GM19240 (cell line): Measurements from ENCODE around the gene C8A.

Experiments used
- DNase-seq: peaks from one replicate; pipeline ENCODE4 v3.0.0; 2011; ENCODE audit warnings: low spot score; ENCODE audit not compliant: insufficient read length

The C8A gene

DNA sequence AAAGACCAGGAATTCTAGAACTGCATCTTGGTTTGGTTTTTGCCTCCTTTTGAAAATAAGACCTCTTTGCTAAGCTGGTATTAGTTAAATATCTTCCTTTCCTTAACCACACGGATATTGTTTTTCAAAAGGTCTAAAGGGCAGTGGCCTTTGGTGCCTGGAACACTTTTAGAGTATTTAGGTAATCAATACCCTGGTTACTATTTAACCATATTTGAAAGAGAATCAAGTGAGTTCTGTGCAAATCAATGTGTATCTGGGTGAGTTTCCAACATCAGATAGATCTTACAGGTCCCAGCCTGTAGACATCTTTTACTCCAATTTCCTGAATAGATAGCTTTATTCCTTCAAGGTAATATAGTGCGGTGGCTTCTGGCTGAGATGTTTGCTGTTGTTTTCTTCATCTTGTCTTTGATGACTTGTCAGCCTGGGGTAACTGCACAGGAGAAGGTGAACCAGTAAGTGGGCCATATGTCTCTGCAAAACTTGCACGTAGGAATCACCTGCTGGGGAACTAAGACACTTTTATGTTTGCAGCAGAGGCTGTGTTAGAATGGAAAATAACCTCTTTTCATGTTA, at the start of gene C8A:
C8A (plus strand) TSS at position 277 of the 579 bp plus-strand sequence; CDS start at position 382, 105 bp downstream.
- DNase-seq, result no peak

DNA sequence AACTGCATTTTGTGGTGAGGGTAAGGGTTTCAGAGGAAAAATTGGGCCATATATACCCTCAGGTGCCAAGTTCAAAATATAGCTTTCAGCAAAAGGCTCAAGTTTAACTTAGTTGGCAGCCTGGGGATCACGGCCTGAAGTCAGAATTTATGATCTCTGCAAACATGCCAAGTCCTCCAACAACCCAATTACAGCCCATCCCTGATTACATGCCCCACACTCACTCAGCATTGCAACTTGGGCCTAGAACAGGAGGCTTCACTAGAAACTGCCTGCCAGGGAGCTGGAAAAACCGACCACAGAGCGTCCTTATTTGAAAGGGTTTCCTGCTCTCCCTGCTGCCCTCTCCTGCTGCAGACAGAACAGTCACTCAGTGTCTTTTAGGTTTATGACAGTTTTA, 47.8 kb upstream of the C8A start:
- no peak for DNase-seq

DNA sequence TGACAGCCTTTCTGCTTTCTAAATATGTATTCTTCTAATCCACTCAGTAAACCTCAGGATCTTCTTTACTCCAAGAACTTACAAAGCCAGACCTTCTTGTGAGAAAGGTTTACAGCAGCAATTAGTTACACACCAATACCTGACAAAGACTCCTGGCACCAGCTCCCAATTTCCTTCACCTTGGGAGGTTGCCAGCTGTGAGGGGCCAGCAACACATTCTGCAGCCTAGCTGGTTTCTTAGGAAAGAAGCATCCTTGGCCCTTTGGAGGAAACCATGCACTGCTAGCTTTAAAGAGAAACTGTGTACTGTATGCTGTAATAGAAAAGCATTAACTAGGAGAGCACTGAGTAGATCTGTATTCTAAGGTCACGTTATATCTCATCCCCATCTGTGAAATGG, 46.2 kb upstream of the C8A start:
- DNase-seq, result no peak

DNA sequence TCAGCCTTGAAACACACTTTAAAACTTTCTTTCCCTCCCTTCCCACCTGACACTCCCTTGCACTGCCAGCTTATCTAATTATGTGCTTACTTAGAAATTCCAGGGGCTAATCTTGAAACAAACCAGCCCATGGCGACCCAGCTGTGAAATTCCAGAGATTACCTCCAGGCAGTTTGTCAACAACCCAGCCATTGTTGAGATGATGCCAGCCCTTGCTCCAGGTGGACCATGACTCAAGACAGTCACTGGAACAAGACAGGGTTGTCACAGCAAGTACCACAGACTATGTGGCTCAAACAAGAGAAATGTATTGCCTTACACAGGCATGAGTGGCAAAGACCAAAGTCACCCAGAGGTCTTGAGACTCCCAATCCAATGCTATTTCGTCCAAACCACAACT, 43.3 kb upstream of the C8A start:
- DNase-seq, result no peak

DNA sequence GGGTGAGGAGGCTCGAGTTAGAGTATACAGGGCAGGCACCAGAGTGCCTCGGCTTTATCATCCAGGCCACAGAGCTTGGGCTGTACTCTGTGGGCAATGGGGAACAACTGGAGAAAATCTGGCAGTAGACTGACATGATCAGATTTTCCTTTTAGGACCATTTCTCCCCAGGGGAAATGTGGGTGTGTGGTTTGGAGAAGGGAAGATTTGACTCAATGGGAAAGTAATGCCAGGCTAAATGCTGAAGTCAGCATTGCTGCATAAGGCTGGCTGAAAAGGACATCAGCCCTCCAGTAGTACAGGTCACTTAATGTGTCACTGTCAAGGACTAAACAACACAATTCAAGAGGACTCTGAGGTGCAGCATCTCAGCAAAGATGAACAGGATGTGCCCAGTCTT, 40.4 kb upstream of the C8A start:
- no peak for DNase-seq

DNA sequence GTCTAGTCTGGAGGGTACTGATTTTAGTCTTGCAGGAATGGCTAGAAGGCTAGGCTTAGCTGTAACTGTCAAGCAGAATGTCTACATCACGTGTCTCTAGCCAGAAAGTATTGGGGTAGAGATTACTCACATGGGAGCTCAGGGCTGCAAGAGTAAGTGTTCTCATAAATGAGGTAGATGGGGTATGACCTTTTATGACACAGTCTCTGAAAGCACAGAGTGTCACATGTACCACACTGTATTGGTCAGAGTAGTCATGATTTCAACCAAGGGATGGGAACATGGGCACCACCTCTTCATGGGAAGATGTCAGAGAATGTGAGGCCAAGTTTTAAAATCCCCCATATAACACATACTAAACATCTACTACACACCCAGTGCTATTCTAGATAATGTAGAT, 38.3 kb upstream of the C8A start:
- DNase-seq, result no peak

DNA sequence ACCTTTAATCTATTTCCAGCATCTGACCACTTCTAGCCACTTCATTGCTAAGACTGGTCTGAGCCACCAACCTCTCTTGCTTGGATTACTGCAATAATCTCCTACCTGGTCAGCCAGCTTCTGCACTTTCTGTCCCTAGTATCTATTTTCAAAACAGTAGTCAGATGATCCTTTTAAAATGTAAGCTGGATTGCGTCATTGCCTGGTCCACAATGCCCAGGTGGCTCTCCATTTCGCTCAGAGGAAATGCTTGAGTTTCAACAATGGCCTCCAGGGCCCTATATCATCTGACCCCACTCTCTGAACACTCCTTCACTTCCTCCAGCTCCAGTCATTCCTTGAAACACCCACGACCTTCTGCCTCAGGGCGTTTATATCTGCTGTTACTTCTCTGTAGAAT, 37.7 kb upstream of the C8A start:
- DNase-seq, result no peak

DNA sequence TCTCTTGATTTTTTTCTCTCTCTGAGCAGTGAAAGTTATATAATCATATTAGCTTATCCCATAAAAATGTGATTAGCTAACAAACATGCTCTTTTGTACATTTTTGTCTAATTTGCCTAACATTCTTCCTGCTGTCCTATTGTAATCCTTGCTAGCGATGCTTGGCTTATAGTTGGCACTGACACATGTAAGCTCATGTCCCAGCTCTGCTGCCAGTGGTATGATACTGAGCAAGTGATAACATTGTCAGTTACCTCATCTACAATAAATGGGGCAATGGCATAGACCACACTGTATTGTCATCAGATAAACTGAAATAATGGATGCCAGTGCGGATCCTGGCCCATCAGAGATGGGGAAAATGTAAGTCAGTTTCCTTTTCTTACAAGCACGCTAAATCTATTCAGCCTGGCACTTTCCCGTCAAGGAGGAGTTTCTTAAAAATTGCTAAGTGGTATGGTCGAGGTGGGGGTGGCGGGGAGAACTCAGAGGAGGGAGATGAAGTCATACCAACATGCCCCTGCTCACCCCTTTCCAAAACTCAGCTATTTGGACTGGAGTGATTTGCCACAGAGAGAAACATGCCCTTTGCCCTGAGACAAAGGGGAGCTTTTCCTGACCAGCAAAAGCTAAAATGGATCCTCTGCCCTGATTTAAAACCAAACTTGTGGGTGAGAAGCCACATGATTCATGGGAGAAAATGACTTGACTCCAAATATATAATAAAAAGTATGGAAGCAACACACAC, 36.7 kb upstream of the C8A start:
- no peak for DNase-seq

DNA sequence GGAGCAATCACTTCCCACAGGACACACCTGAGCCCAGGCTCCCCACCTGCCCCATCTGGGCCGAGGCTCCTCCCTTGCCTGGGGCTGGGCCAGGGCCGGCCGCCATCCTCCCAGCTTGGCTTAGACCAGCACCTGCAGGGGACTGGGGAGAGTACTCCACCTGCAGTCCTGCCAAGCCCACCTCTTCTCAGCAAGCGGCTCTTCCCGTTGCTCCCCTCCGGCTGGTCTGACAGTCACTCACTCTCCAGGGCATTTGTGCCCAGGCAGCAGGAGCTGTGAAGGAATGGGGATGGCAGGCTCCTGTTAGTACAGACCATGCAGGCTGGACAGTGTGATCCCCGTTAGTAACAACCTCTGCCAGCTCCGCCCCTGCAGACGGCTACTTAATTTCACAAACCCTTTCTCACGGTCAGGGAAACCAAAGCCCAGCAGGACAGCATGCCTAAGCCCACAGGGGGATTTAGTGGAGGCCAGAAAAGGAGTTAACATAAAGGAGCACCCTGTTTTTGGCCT, 35.2 kb upstream of the C8A start, which contains the start of gene FYB2:
FYB2 (minus strand) TSS at position 18 of the 513 bp plus-strand sequence. CDS start 114 bp downstream, outside the sequence.
- no peak for DNase-seq

DNA sequence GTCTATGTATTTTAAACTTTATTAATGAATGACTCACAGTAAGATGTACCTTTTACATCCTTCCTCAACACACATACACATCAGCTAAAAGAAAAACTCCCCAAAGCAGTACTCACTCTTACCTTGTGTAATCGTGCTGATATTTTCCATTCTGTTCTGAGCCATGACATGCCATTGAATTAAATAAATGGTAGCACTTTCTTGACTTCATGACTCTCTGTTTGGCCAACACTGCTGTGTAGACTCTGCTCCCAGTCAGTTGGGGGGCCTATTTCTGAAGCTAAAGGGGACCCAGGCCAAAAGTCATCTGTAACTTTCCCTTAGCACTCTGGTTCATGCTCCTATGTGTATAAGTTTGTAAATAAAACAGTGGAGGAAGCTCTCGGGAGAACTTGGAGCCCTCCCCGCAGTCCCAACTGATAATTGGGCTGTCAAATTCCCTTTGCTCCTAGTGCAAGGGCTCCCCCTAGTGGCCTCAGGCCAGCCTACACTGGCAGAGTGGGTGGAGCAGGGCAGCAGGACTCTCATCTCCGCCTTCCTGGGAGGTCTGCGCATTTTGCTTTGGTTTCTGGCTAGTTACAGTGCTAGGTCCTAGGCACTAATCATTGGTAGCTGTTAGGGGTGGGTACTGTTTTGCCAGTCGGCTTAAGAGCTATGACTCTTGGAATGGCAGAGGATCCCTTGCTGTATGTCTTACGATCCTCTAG, 33.7 kb upstream of the C8A start:
- DNase-seq, result peak; percentile 57

DNA sequence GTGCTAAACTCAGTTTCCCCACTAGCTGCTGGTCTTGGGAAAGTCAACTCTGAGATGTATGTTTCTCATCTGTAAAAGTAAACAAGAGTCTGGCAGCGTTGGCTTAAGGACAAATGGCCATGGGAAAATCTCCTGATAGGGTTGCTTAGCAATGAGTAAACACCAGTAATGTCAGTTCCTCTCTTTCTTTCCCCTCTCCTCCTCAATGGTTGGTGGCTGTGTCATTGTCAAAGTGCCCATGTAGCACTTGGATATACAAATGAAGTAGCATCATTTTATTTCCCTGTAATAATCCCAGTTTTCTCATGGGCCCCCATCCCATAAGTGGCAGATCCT, 33.2 kb upstream of the C8A start:
- no peak for DNase-seq

DNA sequence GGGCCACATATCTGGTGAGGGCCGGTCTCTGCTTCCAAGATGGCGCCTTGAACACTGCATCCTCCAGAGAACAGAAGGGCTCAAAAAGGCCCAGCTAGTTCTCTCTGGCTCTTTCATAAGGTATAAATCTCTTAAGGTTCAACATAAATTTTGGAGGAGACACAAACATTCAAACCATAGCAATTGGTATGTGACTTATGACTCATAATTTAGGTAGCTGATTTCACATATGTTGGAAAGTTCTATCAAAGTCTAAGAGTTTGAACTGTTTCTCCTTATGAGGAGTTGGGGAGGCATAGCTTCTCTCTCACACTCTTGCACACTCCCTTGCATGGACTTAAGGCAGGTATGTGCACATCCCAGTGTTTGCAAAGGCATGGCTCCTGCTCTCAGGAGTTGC, 30.3 kb upstream of the C8A start:
- no peak for DNase-seq

DNA sequence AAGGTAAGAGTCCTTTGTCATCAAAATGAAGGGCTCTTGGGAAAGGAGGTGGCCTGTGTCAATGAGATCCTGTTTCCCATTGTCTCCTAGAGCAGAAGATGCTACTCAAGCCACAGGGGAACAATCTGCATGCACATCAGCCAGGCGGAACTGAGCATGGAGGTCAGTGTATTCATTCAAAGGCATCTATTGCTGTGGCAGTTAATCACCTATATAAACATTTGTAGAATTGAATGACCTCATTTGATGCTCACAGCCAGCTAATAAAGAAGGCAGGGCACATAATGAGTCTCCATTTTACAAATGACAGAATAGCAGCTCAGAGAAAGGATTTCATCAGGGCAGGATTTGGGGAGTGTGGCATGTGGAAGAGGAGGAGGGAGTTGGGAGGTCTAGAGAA, 29.7 kb upstream of the C8A start:
- no peak for DNase-seq

DNA sequence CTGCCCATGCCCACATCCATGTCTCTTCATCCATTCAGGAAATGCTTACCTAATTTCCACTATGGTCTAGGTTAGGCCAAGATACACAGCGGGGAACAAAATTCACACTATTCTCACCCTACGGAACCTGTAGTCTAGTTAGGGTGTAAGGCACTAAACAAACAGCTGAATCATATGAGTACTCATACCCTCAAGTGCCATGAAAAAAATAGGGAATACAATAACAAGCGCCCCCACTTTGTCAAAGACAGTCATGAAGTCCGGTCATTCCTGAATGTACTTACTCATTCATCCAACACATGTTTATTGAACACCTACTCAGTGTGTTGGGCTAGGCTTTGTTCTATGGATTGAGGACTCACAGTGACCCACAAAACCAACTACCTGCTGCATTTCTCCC, 29.2 kb upstream of the C8A start:
- no peak for DNase-seq

DNA sequence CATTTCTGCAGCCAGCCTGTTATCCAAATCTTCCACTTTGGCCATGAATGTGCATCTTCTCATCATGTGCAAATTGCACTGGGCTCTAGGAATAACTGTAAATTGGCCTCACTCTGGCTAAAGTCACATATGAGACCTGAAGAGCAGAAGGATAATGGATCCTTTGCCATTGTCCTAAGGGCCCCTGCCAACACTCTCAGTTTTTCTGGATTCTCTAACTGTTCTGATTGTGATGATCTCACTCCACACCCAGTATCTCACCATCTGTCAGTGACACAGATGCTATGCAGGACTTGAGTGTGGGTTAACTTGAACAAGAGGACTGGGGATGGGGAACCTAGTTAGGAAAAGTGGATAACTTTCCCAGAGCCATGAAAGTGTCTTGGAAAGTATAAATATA, 26.9 kb upstream of the C8A start:
- DNase-seq, result no peak

DNA sequence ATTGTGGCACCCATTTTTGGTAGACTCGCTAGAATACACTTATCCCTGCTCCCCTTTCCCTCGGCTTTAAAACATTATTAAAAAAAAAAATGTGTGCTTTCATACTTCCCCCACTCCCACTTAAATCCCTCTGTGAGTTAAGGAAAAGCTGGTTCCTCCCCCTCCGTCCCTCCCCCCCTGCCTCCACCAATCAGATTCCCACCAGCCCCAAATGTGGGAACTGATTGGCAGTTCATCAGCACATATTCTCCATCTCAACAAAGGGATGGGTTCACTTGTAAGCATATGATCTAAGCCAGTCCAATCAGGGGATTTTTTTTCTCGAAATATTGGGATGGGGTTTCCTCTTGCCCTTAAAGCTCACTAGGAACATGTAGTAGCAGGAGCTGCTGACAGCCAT, 24.5 kb upstream of the C8A start:
- no peak for DNase-seq

DNA sequence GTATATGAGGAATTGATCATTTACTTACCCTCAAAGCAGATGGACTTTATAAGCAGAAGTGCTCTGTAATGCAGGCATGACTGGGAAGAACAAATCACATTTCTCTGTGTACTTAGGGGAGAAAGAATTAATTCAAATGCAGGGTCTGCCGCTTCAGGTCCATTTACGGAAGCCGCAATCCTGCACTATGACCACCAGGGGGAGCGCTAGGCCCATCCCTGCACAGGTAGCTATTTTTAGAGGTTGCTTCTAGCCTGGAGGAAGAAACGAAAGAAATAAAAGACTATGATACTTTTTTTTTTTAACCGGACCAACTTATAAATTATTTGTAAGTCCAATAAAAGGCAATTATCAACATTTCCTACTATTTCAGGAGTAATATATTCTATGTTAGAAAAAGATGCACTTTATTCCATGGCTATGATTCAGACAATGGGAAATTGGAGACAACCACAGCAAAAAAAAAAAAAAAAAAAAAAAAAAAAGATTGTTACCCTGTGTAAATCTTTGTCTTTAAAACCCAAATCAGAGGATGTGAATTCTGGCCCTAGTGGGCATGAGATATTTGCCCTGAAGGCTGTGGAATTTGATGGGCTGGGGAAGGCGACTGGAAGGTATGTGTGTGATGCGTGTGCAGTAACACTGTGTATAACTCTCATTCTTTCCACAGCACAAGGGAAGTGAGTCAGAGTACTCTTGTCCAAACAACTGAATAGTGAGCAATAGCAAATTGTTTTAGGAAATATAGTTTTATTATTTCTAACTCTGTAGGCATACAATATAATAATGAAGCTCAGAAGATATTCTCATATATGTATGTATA, 22.5 kb upstream of the C8A start:
- peak; percentile 10 for DNase-seq

DNA sequence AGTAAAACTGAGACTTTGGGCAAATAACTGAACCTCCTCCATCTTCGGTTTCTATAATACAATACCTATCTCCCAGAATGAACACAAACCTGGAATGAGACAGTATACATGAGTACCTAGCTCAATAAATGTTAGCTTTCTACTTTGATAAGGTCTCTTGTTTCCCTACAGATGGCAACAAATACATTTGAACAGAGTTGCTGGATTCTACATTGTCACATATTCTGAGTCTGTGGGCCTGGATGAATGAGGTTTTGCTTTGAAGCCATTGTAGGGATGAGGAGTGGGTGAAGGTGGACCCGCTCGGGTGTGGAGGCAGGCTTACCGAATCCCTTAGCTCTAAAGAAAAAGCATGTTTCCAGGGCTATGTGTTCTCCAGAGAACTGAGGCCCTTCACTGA, 21.5 kb upstream of the C8A start:
- DNase-seq, result no peak

DNA sequence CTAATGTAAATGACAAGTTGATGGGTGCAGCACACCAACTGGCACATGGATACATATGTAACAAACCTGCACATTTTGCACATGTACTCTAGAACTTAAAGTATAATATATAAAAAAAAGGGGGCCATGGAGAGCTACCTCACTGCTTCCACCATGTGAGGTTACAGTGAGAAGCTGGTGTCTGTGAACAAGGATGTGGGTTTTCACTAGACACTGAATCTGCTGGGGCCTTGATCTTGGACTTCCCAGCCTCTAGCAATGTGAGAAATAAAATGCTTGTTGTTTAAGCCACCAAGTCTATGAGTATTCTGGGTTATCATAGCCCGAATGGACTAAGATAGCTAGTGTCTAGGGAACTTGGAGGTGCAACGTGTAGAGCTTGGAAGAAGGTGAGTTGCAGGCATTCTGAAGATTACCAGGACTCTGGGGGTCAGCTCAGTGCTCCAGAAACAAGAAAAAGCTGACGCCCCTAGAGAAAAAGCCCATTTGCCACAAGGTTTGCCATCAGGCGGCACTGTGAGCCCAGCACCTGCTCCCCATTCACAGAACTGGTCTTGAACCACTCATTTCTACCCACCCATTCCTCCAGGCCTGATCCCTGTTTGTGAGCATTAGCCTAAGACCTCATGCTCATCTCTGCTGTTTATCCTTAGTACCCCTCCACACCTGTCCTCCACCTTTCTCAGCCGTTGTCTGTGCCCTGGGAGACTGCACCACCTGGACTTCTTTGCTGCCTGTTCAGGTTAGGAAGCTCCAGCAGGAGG, 20.3 kb upstream of the C8A start:
- no peak for DNase-seq

DNA sequence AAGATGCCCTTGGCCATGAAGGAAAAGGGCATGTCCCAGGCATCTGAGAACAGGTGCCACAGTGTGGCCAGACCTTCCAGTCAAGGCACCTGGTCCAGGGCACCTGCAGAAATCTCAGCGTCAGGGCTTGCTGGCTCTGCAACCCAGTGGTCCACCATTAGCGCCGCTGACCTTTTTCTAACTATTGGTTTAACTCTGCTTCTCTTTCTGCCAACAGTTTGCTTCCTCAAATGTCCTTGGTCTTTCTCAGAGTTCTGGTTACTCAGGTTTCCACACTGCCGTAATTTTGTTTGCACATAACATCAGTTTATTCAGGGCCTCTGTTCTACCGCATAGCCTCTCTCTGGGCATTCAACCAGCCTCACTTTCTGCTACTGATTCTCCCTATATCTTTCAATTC, 18.9 kb upstream of the C8A start:
- DNase-seq, result no peak

DNA sequence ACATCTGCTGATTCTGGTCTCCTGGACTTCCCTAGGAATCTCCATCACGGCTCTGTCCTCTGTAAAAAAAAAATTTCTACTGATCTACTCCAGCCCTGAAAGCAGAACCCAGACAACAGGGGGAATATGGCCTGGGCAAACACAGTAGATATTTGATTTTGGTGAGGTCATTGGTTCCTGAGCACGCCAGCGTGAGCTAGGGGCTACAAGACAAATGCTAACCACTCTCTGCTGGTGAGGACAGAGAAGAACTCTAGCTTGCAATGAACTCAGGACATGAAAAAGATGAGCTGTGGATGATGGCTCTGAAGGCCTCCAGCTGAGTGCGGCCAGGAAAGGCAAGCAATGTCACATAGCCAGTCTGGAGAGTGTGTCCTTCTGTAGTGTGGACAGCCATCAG, 18.2 kb upstream of the C8A start:
- no peak for DNase-seq
